CD14-positive monocyte (primary cell): ENCODE results near the gene ACAA1. TPM values are rescaled to one million over a fixed set of nuclear protein-coding genes. Genes with fewer than 3 reads are reported as not detected.

Source experiments
- DNase-seq, 3 donors: peaks; one replicate each; pipeline ENCODE4 v3.0.0-alpha.2; 2011 to 2022
- H2AFZ ChIP-seq: 2 replicates; pipeline ENCODE4 v1.6.0; 2012; ENCODE audit warnings: mild to moderate bottlenecking, low read depth, low read length, inconsistent platforms; ENCODE audit not compliant: insufficient read depth, poor library complexity, severe bottlenecking
- H3K27ac ChIP-seq, 2 donors: 1 replicate in 1 of 2; 2 replicates in 1 of 2; pipeline ENCODE4 v1.5.1; 2012 to 2013; ENCODE audit warnings: low read length in 2 of 2, control low read depth in 1 of 2, inconsistent platforms in 1 of 2, low read depth in 1 of 2, mild to moderate bottlenecking in 1 of 2
- H3K27me3 ChIP-seq, 2 donors: one replicate each; pipeline versions ENCODE4 v1.6.0 to v1.6.1; 2011 to 2013; ENCODE audit warnings: low read length in 2 of 2; ENCODE audit not compliant: control insufficient read depth in 2 of 2, insufficient read depth in 2 of 2
- H3K36me3 ChIP-seq, 2 donors: replicated peaks in 1 of 2; 1 replicate in 1 of 2; 2 replicates in 1 of 2; pipeline versions ENCODE4 v1.5.1 to v1.6.1; 2012 to 2013; ENCODE audit warnings: low read length in 2 of 2, control low read depth in 1 of 2, inconsistent platforms in 1 of 2, mild to moderate bottlenecking in 1 of 2; ENCODE audit not compliant: insufficient read depth in 2 of 2, control insufficient read depth in 1 of 2
- H3K4me1 ChIP-seq, 2 donors: 1 replicate in 1 of 2; 2 replicates in 1 of 2; pipeline versions ENCODE4 v1.5.1 to v1.6.1; 2012 to 2013; ENCODE audit warnings: low read length in 2 of 2, control low read depth in 1 of 2, inconsistent platforms in 1 of 2, mild to moderate bottlenecking in 1 of 2, moderate library complexity in 1 of 2; ENCODE audit not compliant: insufficient read depth in 2 of 2, control insufficient read depth in 1 of 2
- H3K4me2 ChIP-seq: replicated peaks from 2 replicates; pipeline ENCODE3; 2012; ENCODE audit warnings: low read length, moderate library complexity, mild to moderate bottlenecking; ENCODE audit not compliant: poor library complexity, severe bottlenecking; ENCODE audit errors: extremely low read depth
- H3K4me3 ChIP-seq, 3 experiments: fragments of 200-600 bp in 1 of 3; sonication (generic) in 1 of 3; replicated peaks in 1 of 3; 1 replicate in 2 of 3; 2 replicates in 1 of 3; pipeline ENCODE4 v1.5.1; 2011 to 2013; ENCODE audit warnings: low read length in 3 of 3, mild to moderate bottlenecking in 3 of 3, control low read depth in 2 of 3, low read depth in 2 of 3, inconsistent platforms in 1 of 3, moderate library complexity in 1 of 3
- H3K79me2 ChIP-seq: 2 replicates; pipeline ENCODE4 v1.6.0; 2012; ENCODE audit warnings: mild to moderate bottlenecking, control low read depth, inconsistent platforms, low read length, moderate library complexity; ENCODE audit not compliant: insufficient read depth
- H3K9ac ChIP-seq: 2 replicates; pipeline ENCODE4 v1.6.0; 2017; ENCODE audit warnings: low read length, mild to moderate bottlenecking; ENCODE audit not compliant: insufficient read depth, poor library complexity, severe bottlenecking
- H3K9me3 ChIP-seq, 2 donors: replicated peaks in 1 of 2; 1 replicate in 1 of 2; 2 replicates in 1 of 2; pipeline versions ENCODE4 v1.5.1 to v1.6.1; 2012 to 2013; ENCODE audit warnings: low read length in 2 of 2, control low read depth in 1 of 2; ENCODE audit not compliant: control insufficient read depth in 1 of 2, insufficient read depth in 1 of 2
- H4K20me1 ChIP-seq: 2 replicates; pipeline ENCODE4 v1.6.0; 2012; ENCODE audit warnings: mild to moderate bottlenecking, low read length, control low read depth, moderate library complexity; ENCODE audit not compliant: insufficient read depth
- H3K27ac Mint-ChIP-seq, 7 donors: one replicate each; pipeline ENCODE4 v1.8.0; 2020; ENCODE audit warnings: mild to moderate bottlenecking in 7 of 7, mixed read lengths in 7 of 7, moderate library complexity in 6 of 7, inconsistent platforms in 2 of 7
- H3K27me3 Mint-ChIP-seq, 3 donors: one replicate each; pipeline ENCODE4 v1.8.0; 2021 to 2022; ENCODE audit warnings: low read depth in 3 of 3, mild to moderate bottlenecking in 3 of 3, mixed read lengths in 3 of 3, moderate library complexity in 3 of 3, inconsistent platforms in 1 of 3
- H3K36me3 Mint-ChIP-seq, 2 donors: one replicate each; pipeline ENCODE4 v1.8.0; 2020; ENCODE audit warnings: mixed read lengths in 2 of 2, inconsistent platforms in 1 of 2, mild to moderate bottlenecking in 1 of 2
- H3K4me1 Mint-ChIP-seq: one replicate; pipeline ENCODE4 v1.8.0; 2020; ENCODE audit warnings: mild to moderate bottlenecking, mixed read lengths
- H3K4me3 Mint-ChIP-seq, 2 donors: one replicate each; pipeline ENCODE4 v1.8.0; 2020; ENCODE audit warnings: mild to moderate bottlenecking in 2 of 2, mixed read lengths in 2 of 2, moderate library complexity in 1 of 2
- H3K9me3 Mint-ChIP-seq, 7 donors: one replicate each; pipeline ENCODE4 v1.8.0; 2020 to 2022; ENCODE audit warnings: mixed read lengths in 7 of 7, mild to moderate bottlenecking in 6 of 7, moderate library complexity in 6 of 7, inconsistent platforms in 2 of 7
- whole genome bisulfite sequencing: methylation state at CpG from one replicate; pipeline ENCODE4 v1.1.5; 2013; ENCODE audit warnings: missing lambda C conversion rate; ENCODE audit not compliant: insufficient coverage; 5-methylcytosine and 5-hydroxymethylcytosine counted together
- intact Hi-C, 2 donors: fragments of 100-400 bp; cut with micrococcal nuclease; formaldehyde crosslinking; loops; one replicate each; pipeline versions ENCODE4 v1.15.0 to v1.15.1; 2023
- polyA plus RNA-seq, 3 donors: library from polyadenylated mRNA; depleted of rRNA in 1 of 3; unstranded in 2 of 3; stranded (reverse) in 1 of 3; fragments of 300-500 nt in 2 of 3; fragments of >200 nt in 1 of 3; fragmentation: Illumina TruSeq in 2 of 3; gene quantifications; 1 replicate in 2 of 3; 2 replicates in 1 of 3; pipeline ENCODE4 v1.2.3, GENCODE V29; 2012 to 2021
- TF ChIP-seq, protein P1 (sequence below): fragments of 200-600 bp; IDR thresholded peaks from one replicate; pipeline ENCODE4 v1.8.0; 2022; ENCODE audit warnings: antibody characterized with exemption, mild to moderate bottlenecking

Gene ACAA1
- polyA plus RNA-seq, 3 donors = 123 to 268 (median 133) TPM

DNA sequence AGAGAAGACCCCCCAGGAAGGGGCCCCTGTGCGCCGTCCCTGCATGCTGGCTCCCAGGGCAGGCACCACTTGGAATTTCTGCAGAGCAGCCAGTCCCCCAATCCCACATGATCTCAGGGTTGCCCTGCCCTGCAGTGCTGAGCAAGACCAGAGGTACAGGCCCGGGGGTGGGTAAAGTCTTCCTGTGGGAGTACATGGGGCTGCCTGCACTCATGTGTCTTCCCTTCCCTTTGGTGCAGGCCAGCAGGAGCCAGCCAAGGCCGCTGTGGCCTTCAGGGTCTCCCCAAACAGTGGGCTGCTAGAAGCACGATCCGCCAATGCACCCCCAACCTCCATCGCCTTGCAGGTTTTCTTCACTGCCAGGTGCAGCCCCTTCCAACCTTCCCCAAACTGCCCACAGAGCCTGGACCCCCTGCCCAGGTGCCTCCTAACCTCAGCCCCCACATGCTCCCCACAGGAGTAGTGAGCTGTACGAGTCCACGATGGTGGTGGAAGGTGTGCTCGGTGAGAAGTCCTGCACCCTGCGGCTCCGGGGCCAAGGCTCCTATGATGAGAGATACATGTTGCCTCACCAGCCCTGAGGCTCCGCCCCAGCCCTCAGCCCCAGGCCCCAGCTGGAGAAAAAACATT is 15.0 kb downstream of the ACAA1 start:
- peaks cover 10% of the 10 kb centered on the region for H3K4me1 Mint-ChIP-seq
- H3K27ac ChIP-seq = no peak overlapping the region
- no peak overlapping the region for H3K4me2 ChIP-seq
- TF ChIP-seq, protein P1, sequence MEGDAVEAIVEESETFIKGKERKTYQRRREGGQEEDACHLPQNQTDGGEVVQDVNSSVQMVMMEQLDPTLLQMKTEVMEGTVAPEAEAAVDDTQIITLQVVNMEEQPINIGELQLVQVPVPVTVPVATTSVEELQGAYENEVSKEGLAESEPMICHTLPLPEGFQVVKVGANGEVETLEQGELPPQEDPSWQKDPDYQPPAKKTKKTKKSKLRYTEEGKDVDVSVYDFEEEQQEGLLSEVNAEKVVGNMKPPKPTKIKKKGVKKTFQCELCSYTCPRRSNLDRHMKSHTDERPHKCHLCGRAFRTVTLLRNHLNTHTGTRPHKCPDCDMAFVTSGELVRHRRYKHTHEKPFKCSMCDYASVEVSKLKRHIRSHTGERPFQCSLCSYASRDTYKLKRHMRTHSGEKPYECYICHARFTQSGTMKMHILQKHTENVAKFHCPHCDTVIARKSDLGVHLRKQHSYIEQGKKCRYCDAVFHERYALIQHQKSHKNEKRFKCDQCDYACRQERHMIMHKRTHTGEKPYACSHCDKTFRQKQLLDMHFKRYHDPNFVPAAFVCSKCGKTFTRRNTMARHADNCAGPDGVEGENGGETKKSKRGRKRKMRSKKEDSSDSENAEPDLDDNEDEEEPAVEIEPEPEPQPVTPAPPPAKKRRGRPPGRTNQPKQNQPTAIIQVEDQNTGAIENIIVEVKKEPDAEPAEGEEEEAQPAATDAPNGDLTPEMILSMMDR = no peak
- H3K36me3 ChIP-seq = peaks cover 71 to 89% of the 10 kb centered on the region in 2 donors
- H3K4me3 Mint-ChIP-seq = no peak overlapping the region
- H4K20me1 ChIP-seq = peaks cover 96% of the 10 kb centered on the region
- no peaks in the 10 kb centered on the region for H3K27me3 ChIP-seq
- H3K4me3 ChIP-seq = no peak overlapping the region
- no peaks in the 10 kb centered on the region for H3K9me3 Mint-ChIP-seq
- H3K9ac ChIP-seq = no peak overlapping the region
- DNase-seq = no peak
- H2AFZ ChIP-seq = no peak overlapping the region
- no peaks in the 10 kb centered on the region for H3K79me2 ChIP-seq
- intact Hi-C loops = no loop called here
- peaks cover 0 to 2% (median 0%) of the 10 kb centered on the region in 3 donors for H3K27me3 Mint-ChIP-seq
- peaks cover 0 to 5% of the 10 kb centered on the region in 2 donors for H3K4me1 ChIP-seq
- H3K9me3 ChIP-seq = no peaks in the 10 kb centered on the region
- 98% methylated on average over 9 of the region's 13 CpGs for WGBS
- peaks cover 82 to 91% of the 10 kb centered on the region in 2 donors for H3K36me3 Mint-ChIP-seq
- H3K27ac Mint-ChIP-seq = peak overlapping the region in 2 of 7 donors; percentile 10 to 38

DNA sequence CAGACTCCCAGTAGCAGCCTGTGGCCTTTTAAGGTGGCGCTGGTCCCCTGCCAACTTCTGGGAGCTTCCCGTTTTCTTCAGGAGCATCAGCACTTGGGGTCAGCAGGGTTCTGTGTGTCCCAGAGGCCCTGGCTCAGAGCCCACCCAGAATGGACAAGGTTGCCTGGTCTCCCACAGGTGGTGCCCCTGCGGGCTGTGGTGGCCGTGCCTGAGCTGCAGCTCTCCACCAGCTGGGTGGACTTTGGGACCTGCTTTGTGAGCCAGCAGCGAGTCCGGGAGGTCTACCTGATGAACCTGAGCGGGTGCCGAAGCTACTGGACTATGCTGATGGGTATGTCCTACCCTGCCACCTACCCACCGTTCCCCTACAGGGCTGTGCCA is 15.5 kb downstream of the ACAA1 start:
- intact Hi-C loops = no loop called here
- peaks cover 0 to 2% (median 0%) of the 10 kb centered on the region in 3 donors for H3K27me3 Mint-ChIP-seq
- H3K9me3 ChIP-seq = no peaks in the 10 kb centered on the region
- no peaks in the 10 kb centered on the region for H3K79me2 ChIP-seq
- H2AFZ ChIP-seq = no peak overlapping the region
- H3K4me3 Mint-ChIP-seq = no peak overlapping the region
- no peak overlapping the region for H3K4me3 ChIP-seq
- H3K27ac Mint-ChIP-seq = no peak overlapping the region
- no peak for DNase-seq
- no peaks in the 10 kb centered on the region for H3K27me3 ChIP-seq
- no peaks in the 10 kb centered on the region for H3K9me3 Mint-ChIP-seq
- H3K4me2 ChIP-seq = no peak overlapping the region
- peaks cover 0 to 5% of the 10 kb centered on the region in 2 donors for H3K4me1 ChIP-seq
- H3K27ac ChIP-seq = no peak overlapping the region
- peaks cover 77 to 86% of the 10 kb centered on the region in 2 donors for H3K36me3 Mint-ChIP-seq
- peaks cover 96% of the 10 kb centered on the region for H4K20me1 ChIP-seq
- TF ChIP-seq, protein P1 = no peak
- no peak overlapping the region for H3K9ac ChIP-seq
- 100% methylated on average over 2 of the region's 9 CpGs for WGBS
- peaks cover 10% of the 10 kb centered on the region for H3K4me1 Mint-ChIP-seq
- peaks cover 66 to 84% of the 10 kb centered on the region in 2 donors for H3K36me3 ChIP-seq
